ENCODE results near the gene FAF1. TPM values are rescaled to one million over a fixed set of nuclear protein-coding genes. Genes with fewer than 3 reads are reported as not detected.

FAF1 gene
- total and polyA plus RNA-seq, 2 of the 8 experiments (the other 6 are each of a cell fraction or from before 2014, with no cell fraction given), result 10.8 to 65.9 TPM

DNA sequence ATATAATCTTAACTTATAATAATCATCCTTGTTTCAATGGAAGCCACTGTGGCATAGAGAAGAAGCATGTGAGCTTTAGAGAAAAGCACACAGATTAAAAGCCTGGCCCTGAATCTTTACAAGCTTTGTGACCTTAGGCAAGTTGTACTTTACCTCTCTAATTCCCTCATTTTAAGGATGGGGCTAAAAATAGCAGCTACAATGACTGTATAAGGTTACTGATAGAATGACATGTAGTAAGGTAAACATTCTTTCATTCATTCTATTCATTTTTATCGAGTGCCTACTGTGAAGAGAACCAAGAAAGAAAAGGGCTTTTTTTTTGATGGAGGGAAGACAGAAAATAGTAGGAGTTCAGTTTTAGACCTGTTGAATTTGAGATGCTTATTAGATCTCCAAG lies 35.6 kb upstream of the FAF1 start (continued):
- TF ChIP-seq TEAD4 (IDR thresholded peaks at IDR 0.05; ENCODE audit: low read depth, low read length), result no peak

All from H1 (cell line).